Mesendoderm (in vitro differentiated cells): ENCODE data around the gene AS3MT. TPM values are rescaled to one million over a fixed set of nuclear protein-coding genes. Genes with fewer than 3 reads are reported as not detected.

ENCODE experiments used
- DNase-seq: peaks from one replicate; pipeline ENCODE4 v3.0.0; 2013
- H2AK5ac ChIP-seq: 2 replicates; pipeline ENCODE4 v1.6.1; 2013; ENCODE audit warnings: low read length, inconsistent platforms
- H2BK120ac ChIP-seq: 2 replicates; pipeline ENCODE4 v1.6.1; 2013; ENCODE audit warnings: low read depth, mild to moderate bottlenecking, low read length, moderate library complexity, mixed read lengths
- H2BK15ac ChIP-seq: replicated peaks from 2 replicates; pipeline ENCODE4 v1.6.1; 2013; ENCODE audit warnings: low read depth, mild to moderate bottlenecking, moderate library complexity
- H2BK5ac ChIP-seq: 2 replicates; pipeline ENCODE4 v1.6.1; 2013; ENCODE audit warnings: low read length, inconsistent platforms
- H3K18ac ChIP-seq: 2 replicates; pipeline ENCODE4 v1.6.1; 2013; ENCODE audit warnings: mild to moderate bottlenecking, low read length, mixed read lengths
- H3K23ac ChIP-seq: one replicate; pipeline ENCODE4 v1.6.1; 2013; ENCODE audit warnings: low read length
- H3K27ac ChIP-seq: 2 replicates; pipeline ENCODE4 v1.5.1; 2013; ENCODE audit warnings: low read depth, mild to moderate bottlenecking, inconsistent platforms, low read length, moderate library complexity
- H3K27me3 ChIP-seq: 2 replicates; pipeline ENCODE4 v1.6.1; 2013; ENCODE audit warnings: low read length, control low read depth, mild to moderate bottlenecking, inconsistent platforms; ENCODE audit not compliant: insufficient read depth, poor library complexity
- H3K36me3 ChIP-seq: 2 replicates; pipeline ENCODE4 v1.6.1; 2013; ENCODE audit warnings: low read length, inconsistent platforms; ENCODE audit not compliant: control insufficient read depth, insufficient read depth
- H3K4ac ChIP-seq: one replicate; pipeline ENCODE4 v1.6.1; 2013; ENCODE audit warnings: low read depth, mild to moderate bottlenecking, low read length, moderate library complexity
- H3K4me1 ChIP-seq: 2 replicates; pipeline ENCODE4 v1.6.1; 2013; ENCODE audit warnings: low read depth, low read length, inconsistent platforms; ENCODE audit not compliant: control insufficient read depth
- H3K4me2 ChIP-seq: 2 replicates; pipeline ENCODE4 v1.6.1; 2013; ENCODE audit warnings: low read length
- H3K4me3 ChIP-seq: 2 replicates; pipeline ENCODE4 v1.5.1; 2013; ENCODE audit warnings: mild to moderate bottlenecking, low read length
- H3K56ac ChIP-seq: one replicate; pipeline ENCODE4 v1.6.1; 2013; ENCODE audit warnings: low read length
- H3K79me1 ChIP-seq: 2 replicates; pipeline ENCODE4 v1.6.1; 2013; ENCODE audit warnings: low read length, inconsistent platforms
- H3K79me2 ChIP-seq: 2 replicates; pipeline ENCODE4 v1.6.1; 2013; ENCODE audit warnings: mild to moderate bottlenecking, low read length; ENCODE audit not compliant: control insufficient read depth, insufficient read depth
- H3K9ac ChIP-seq: 2 replicates; pipeline ENCODE4 v1.6.1; 2013; ENCODE audit warnings: low read length, inconsistent platforms
- H4K5ac ChIP-seq: one replicate; pipeline ENCODE4 v1.6.1; 2013; ENCODE audit warnings: low read length
- H4K8ac ChIP-seq: one replicate; pipeline ENCODE4 v1.6.1; 2013; ENCODE audit warnings: low read depth, mild to moderate bottlenecking, control low read depth, low read length, moderate library complexity
- WGBS: extraction: QIAGEN DNeasy Blood & Tissue Kit; methylation state at CpG from one replicate; pipeline ENCODE4 v1.1.7; 2013; ENCODE audit warnings: low lambda C conversion rate, missing lambda C conversion rate; ENCODE audit not compliant: insufficient coverage; ENCODE audit errors: extremely low coverage; 5-methylcytosine and 5-hydroxymethylcytosine counted together
- small RNA-seq: library from polyadenylated mRNA; stranded (forward); fragments of <200 nt; extraction: miRNeasy Mini kit (QIAGEN cat#:217004); gene quantifications from one replicate; pipeline ENCODE3, GENCODE V24; 2013; ENCODE audit not compliant: insufficient read depth

Gene AS3MT

DNA sequence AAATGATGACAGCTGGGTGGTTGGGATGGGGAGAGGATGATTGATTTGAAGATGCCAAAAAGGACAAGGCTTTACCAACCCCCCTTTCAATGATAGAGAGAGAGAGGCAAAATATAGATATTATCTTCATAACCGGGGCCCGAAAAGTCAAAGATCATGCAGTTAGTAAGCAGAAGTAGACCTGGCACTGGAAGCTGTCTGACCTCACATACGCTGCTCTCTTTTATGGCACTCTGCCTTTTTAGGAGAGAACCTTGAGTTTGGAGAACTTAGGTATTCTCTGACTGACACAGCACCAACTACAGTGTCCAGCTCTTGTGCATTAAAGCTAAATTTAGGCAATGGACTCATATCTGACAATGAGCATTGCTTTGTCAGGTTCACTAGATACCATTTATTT lies 79.5 kb downstream of the AS3MT start:
- H2BK5ac ChIP-seq = no peak overlapping the region
- H3K79me1 ChIP-seq = no peaks in the 10 kb centered on the region
- H4K5ac ChIP-seq = no peak overlapping the region
- H3K27me3 ChIP-seq = peaks cover 2% of the 10 kb centered on the region
- no peak overlapping the region for H2BK15ac ChIP-seq
- no peak overlapping the region for H3K9ac ChIP-seq
- H4K8ac ChIP-seq = no peak overlapping the region
- no peak overlapping the region for H3K4me2 ChIP-seq
- H2AK5ac ChIP-seq = no peak overlapping the region
- no peak overlapping the region for H3K18ac ChIP-seq
- H3K4me1 ChIP-seq = no peaks in the 10 kb centered on the region
- H3K27ac ChIP-seq = no peak overlapping the region
- H3K4ac ChIP-seq = no peak overlapping the region
- no peak overlapping the region for H2BK120ac ChIP-seq
- H3K4me3 ChIP-seq = no peak overlapping the region
- H3K23ac ChIP-seq = no peak overlapping the region
- H3K56ac ChIP-seq = no peak overlapping the region
- DNase-seq = no peak
- no peaks in the 10 kb centered on the region for H3K36me3 ChIP-seq
- no peaks in the 10 kb centered on the region for H3K79me2 ChIP-seq
- no CpG with 5 or more reads among the region's 3 CpGs for WGBS

DNA sequence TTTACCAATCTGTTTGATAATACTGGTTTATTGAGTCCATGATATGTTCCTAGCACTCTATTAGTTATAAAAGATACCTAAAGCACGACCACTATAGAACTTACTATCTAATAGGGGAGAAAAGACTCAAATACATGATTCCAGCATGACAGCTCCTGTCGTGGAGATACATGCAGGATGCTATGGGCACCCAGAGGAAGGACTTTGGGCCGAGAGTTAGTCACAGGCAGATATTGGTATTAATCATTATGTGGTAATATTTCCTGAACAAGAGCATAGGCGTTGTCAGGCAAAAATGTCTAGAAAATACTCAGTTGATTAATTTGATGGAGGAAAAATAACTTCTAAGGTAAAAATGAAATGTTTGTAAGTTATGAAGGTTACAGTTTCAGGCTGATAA lies 80.6 kb downstream of the AS3MT start:
- peaks cover 2% of the 10 kb centered on the region for H3K27me3 ChIP-seq
- no peaks in the 10 kb centered on the region for H3K4me1 ChIP-seq
- no CpG with 5 or more reads among the region's 4 CpGs for WGBS
- no peak for DNase-seq
- H4K8ac ChIP-seq = no peak overlapping the region
- no peak overlapping the region for H2AK5ac ChIP-seq
- no peak overlapping the region for H3K9ac ChIP-seq
- H3K4me2 ChIP-seq = no peak overlapping the region
- H3K23ac ChIP-seq = no peak overlapping the region
- H2BK120ac ChIP-seq = no peak overlapping the region
- no peak overlapping the region for H3K18ac ChIP-seq
- H3K27ac ChIP-seq = no peak overlapping the region
- H3K36me3 ChIP-seq = no peaks in the 10 kb centered on the region
- no peak overlapping the region for H2BK5ac ChIP-seq
- no peak overlapping the region for H3K4ac ChIP-seq
- H2BK15ac ChIP-seq = no peak overlapping the region
- H4K5ac ChIP-seq = no peak overlapping the region
- H3K4me3 ChIP-seq = no peak overlapping the region
- H3K79me2 ChIP-seq = no peaks in the 10 kb centered on the region
- no peaks in the 10 kb centered on the region for H3K79me1 ChIP-seq
- H3K56ac ChIP-seq = no peak overlapping the region

DNA sequence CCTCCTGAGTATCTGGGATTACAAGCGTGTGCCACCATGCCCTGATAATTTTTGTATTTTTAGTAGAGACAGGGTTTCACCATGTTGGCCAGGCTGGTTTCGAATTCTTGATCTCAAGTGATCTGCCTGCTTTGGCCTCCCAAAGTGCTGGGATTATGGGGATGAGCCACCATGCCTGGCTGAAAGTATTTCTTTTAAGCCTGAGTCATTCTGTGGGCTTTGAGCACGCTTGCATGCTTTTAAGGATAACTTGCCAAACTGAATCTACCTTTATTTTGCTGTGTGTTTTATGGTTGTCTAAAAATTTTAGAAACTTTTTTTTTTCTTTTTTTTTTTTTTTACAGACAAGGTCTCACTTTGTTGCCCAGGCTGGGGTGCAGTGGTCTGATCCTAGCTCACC lies 82.0 kb downstream of the AS3MT start:
- H3K27me3 ChIP-seq = no peaks in the 10 kb centered on the region
- H3K36me3 ChIP-seq = no peaks in the 10 kb centered on the region
- no peak overlapping the region for H2BK15ac ChIP-seq
- no peak overlapping the region for H3K18ac ChIP-seq
- no peak overlapping the region for H2AK5ac ChIP-seq
- H3K23ac ChIP-seq = no peak overlapping the region
- H3K79me1 ChIP-seq = no peaks in the 10 kb centered on the region
- no CpG with 5 or more reads among the region's 3 CpGs for WGBS
- no peak overlapping the region for H2BK5ac ChIP-seq
- H2BK120ac ChIP-seq = no peak overlapping the region
- no peak overlapping the region for H4K8ac ChIP-seq
- DNase-seq = no peak
- no peaks in the 10 kb centered on the region for H3K79me2 ChIP-seq
- no peak overlapping the region for H4K5ac ChIP-seq
- H3K4me2 ChIP-seq = no peak overlapping the region
- H3K9ac ChIP-seq = no peak overlapping the region
- no peak overlapping the region for H3K56ac ChIP-seq
- H3K27ac ChIP-seq = no peak overlapping the region
- no peak overlapping the region for H3K4me3 ChIP-seq
- no peak overlapping the region for H3K4ac ChIP-seq
- H3K4me1 ChIP-seq = no peaks in the 10 kb centered on the region

Small RNA genes within 50 kb of the gene (small RNA-seq; reads per million reads assigned to genes)
- gene AS3MT = not detected
- not detected for gene RF00026
